Uterus (tissue), 2 donors: ENCODE measurements around the gene RBM4B.

Source experiments
- CTCF ChIP-seq, 4 experiments: fragments of 200-600 bp in 2 of 4; fragments of 450-650 bp in 2 of 4; sonication (generic) in 2 of 4; IDR thresholded peaks; one replicate each; pipeline ENCODE4 v1.5.1; 2016 to 2019; ENCODE audit warnings: antibody characterized with exemption in 4 of 4, mild to moderate bottlenecking in 2 of 4, moderate library complexity in 1 of 4
- POLR2A ChIP-seq, 2 donors: fragments of 450-650 bp; IDR thresholded peaks; one replicate each; pipeline ENCODE4 v1.6.1; 2016; ENCODE audit warnings: antibody characterized with exemption in 2 of 2, mild to moderate bottlenecking in 1 of 2, moderate library complexity in 1 of 2

GRCh38 chr11:66687831-66688281 is 10.2 kb upstream of the RBM4B start:
- no peak for TF ChIP-seq POLR2A (IDR thresholded peaks at IDR 0.05)
- no peak for TF ChIP-seq CTCF (IDR thresholded peaks at IDR 0.05)
